Measurements from ENCODE around the gene BNC2. TPM values are rescaled to one million over a fixed set of nuclear protein-coding genes. Genes with fewer than 3 reads are reported as not detected.

Gene BNC2
- total and polyA plus RNA-seq, 2 of the 13 experiments (the other 11 are each of a cell fraction or from before 2014, with no cell fraction given) = not detected

- TF ChIP-seq, protein P1, sequence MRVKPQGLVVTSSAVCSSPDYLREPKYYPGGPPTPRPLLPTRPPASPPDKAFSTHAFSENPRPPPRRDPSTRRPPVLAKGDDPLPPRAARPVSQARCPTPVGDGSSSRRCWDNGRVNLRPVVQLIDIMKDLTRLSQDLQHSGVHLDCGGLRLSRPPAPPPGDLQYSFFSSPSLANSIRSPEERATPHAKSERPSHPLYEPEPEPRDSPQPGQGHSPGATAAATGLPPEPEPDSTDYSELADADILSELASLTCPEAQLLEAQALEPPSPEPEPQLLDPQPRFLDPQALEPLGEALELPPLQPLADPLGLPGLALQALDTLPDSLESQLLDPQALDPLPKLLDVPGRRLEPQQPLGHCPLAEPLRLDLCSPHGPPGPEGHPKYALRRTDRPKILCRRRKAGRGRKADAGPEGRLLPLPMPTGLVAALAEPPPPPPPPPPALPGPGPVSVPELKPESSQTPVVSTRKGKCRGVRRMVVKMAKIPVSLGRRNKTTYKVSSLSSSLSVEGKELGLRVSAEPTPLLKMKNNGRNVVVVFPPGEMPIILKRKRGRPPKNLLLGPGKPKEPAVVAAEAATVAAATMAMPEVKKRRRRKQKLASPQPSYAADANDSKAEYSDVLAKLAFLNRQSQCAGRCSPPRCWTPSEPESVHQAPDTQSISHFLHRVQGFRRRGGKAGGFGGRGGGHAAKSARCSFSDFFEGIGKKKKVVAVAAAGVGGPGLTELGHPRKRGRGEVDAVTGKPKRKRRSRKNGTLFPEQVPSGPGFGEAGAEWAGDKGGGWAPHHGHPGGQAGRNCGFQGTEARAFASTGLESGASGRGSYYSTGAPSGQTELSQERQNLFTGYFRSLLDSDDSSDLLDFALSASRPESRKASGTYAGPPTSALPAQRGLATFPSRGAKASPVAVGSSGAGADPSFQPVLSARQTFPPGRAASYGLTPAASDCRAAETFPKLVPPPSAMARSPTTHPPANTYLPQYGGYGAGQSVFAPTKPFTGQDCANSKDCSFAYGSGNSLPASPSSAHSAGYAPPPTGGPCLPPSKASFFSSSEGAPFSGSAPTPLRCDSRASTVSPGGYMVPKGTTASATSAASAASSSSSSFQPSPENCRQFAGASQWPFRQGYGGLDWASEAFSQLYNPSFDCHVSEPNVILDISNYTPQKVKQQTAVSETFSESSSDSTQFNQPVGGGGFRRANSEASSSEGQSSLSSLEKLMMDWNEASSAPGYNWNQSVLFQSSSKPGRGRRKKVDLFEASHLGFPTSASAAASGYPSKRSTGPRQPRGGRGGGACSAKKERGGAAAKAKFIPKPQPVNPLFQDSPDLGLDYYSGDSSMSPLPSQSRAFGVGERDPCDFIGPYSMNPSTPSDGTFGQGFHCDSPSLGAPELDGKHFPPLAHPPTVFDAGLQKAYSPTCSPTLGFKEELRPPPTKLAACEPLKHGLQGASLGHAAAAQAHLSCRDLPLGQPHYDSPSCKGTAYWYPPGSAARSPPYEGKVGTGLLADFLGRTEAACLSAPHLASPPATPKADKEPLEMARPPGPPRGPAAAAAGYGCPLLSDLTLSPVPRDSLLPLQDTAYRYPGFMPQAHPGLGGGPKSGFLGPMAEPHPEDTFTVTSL (CRISPR knock-in tag; IDR thresholded peaks at IDR 0.05; ENCODE audit: borderline replicate concordance) = peak; percentile 62; the same call in 1 of the 2 replicates
- no peak for TF ChIP-seq ZNF841 (CRISPR knock-in tag; IDR thresholded peaks at IDR 0.05; ENCODE audit: borderline replicate concordance)
- TF ChIP-seq NR2F2 (IDR thresholded peaks at IDR 0.05; ENCODE audit: borderline replicate concordance, low read depth) = peak; percentile 80
- peak; percentile 69 for TF ChIP-seq SAP130 (CRISPR knock-in tag; IDR thresholded peaks at IDR 0.05; ENCODE audit: low read depth)
- peak; percentile 72 for TF ChIP-seq ATF1 (CRISPR knock-in tag; IDR thresholded peaks at IDR 0.05)
- no peak for TF ChIP-seq ZNF598 (CRISPR knock-in tag; IDR thresholded peaks at IDR 0.05; ENCODE audit: borderline replicate concordance)
- no peak for TF ChIP-seq LCORL (IDR thresholded peaks at IDR 0.05)
- 0 out of 2 replicates have a peak, but pooled peaks have one; percentile 22 for TF ChIP-seq LCORL (CRISPR knock-in tag; IDR thresholded peaks at IDR 0.05)
- TF ChIP-seq GZF1 (CRISPR knock-in tag; IDR thresholded peaks at IDR 0.05) = no peak
- no peak for TF ChIP-seq ZNF501 (CRISPR knock-in tag; IDR thresholded peaks at IDR 0.05)
- TF ChIP-seq RORA (CRISPR knock-in tag; IDR thresholded peaks at IDR 0.05) = no peak
- TF ChIP-seq SKI (IDR thresholded peaks at IDR 0.05; ENCODE audit: partially characterized antibody) = peak; percentile 91
- TF ChIP-seq ZNF678 (CRISPR knock-in tag; IDR thresholded peaks at IDR 0.05) = no peak
- 0 out of 2 replicates have a peak, but pooled peaks have one; percentile 13 for TF ChIP-seq SMC3 (IDR thresholded peaks at IDR 0.05; ENCODE audit: low read length)
- no peak for TF ChIP-seq TRIM22 (IDR thresholded peaks at IDR 0.05)
- no peak for TF ChIP-seq ZNF616 (CRISPR knock-in tag; IDR thresholded peaks at IDR 0.05; ENCODE audit: low read depth)
- no peak for TF ChIP-seq IKZF1 (IDR thresholded peaks at IDR 0.05)
- TF ChIP-seq ZFP41 (CRISPR knock-in tag; IDR thresholded peaks at IDR 0.05; ENCODE audit: borderline replicate concordance) = no peak
- TF ChIP-seq HOXA3 (CRISPR knock-in tag; IDR thresholded peaks at IDR 0.05) = peak; percentile 36; the same call in 1 of the 2 replicates
- no peak for TF ChIP-seq CC2D1A (CRISPR knock-in tag; IDR thresholded peaks at IDR 0.05)
- TF ChIP-seq, protein P2, sequence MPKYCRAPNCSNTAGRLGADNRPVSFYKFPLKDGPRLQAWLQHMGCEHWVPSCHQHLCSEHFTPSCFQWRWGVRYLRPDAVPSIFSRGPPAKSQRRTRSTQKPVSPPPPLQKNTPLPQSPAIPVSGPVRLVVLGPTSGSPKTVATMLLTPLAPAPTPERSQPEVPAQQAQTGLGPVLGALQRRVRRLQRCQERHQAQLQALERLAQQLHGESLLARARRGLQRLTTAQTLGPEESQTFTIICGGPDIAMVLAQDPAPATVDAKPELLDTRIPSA (CRISPR knock-in tag; IDR thresholded peaks at IDR 0.05; ENCODE audit: borderline replicate concordance) = no peak
- no peak for TF ChIP-seq GTF3A (CRISPR knock-in tag; conservative IDR thresholded peaks at IDR 0.05)
- TF ChIP-seq ZNF253 (CRISPR knock-in tag; IDR thresholded peaks at IDR 0.05; ENCODE audit: borderline replicate concordance) = no peak
- TF ChIP-seq, protein P3, sequence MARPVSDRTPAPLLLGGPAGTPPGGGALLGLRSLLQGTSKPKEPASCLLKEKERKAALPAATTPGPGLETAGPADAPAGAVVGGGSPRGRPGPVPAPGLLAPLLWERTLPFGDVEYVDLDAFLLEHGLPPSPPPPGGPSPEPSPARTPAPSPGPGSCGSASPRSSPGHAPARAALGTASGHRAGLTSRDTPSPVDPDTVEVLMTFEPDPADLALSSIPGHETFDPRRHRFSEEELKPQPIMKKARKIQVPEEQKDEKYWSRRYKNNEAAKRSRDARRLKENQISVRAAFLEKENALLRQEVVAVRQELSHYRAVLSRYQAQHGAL (CRISPR knock-in tag; IDR thresholded peaks at IDR 0.05; ENCODE audit: not compliant biosample characterization) = no peak
- peak; percentile 37; the same call in 1 of the 2 replicates for TF ChIP-seq ZNF331 (CRISPR knock-in tag; IDR thresholded peaks at IDR 0.05)
These were observed 456.9 kb downstream of the BNC2 start (continued) for GRCh38 chr9:16413509-16414016.
